Vagina (tissue), 2 donors: ENCODE measurements around the gene GRIA1.

Experiments used
- CTCF ChIP-seq, 3 experiments: fragments of 450-650 bp in 2 of 3; fragments of 200-600 bp in 1 of 3; sonication (generic) in 1 of 3; IDR thresholded peaks; one replicate each; pipeline ENCODE4 v1.5.1; 2017 to 2019; ENCODE audit warnings: antibody characterized with exemption in 3 of 3, mild to moderate bottlenecking in 2 of 3, moderate library complexity in 2 of 3
- POLR2A ChIP-seq, 2 donors: fragments of 450-650 bp; IDR thresholded peaks; one replicate each; pipeline ENCODE4 v1.6.1; 2017; ENCODE audit warnings: antibody characterized with exemption in 2 of 2, mild to moderate bottlenecking in 2 of 2, moderate library complexity in 2 of 2

GRCh38 chr5:153831973-153832372 is 341.5 kb downstream of the GRIA1 start:
- no peak for TF ChIP-seq CTCF (IDR thresholded peaks at IDR 0.05)
- no peak for TF ChIP-seq POLR2A (IDR thresholded peaks at IDR 0.05)
